ENCODE results near the gene CCL4.
"Not testable (repeated sequence)": the region's sequence is repeated elsewhere in the genome, so short reads cannot be mapped to it uniquely, and the experiment has no call there.

Gene CCL4

DNA sequence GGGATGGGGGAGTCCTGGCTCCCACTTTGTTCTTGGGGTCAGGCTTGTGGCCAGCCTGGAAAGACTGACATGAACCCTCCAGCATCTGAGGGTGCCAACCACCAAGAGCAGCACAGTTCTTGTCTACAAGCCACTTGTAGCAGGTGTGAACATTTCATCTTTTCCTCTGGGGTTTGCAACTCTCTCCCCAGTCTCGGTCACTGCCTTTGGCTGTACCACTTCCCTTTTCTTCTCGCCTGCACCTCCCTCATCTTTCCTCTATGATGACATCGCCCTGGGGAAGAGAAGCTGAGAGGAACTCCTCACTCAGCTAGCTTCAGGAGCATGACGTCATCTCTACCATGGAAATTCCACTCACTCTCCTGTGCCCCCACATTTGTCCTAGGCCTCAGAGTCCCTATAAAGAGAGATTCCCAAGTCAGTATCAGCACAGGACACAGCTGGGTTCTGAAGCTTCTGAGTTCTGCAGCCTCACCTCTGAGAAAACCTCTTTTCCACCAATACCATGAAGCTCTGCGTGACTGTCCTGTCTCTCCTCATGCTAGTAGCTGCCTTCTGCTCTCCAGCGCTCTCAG lies at the start of gene CCL4:
Gene CCL4, plus strand, starts transcription at position 427 of the 575 bp plus-strand sequence. Its CDS starts 79 bp downstream, at position 506.
- peak; percentile 47 to 56 for DNase-seq

DNA sequence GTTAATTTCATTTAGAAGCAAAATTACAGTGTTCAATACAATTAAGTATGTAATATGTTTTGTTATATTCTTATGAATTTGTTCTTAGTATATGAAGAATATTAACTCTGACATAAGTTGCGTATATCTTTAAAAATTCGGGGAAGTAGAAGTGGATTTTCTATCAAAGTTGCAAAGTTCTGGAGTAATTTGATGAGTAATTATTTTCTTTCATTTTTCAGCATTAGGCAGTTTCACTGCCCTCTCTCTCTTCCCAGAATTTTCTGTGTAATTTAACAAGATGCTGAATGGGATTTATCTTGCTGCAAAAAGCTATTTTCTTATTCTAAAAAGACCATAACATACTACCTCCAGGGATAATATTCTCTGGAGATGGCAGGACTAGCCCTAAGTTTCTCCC lies 48.5 kb upstream of the CCL4 start:
- DNase-seq: no peak

DNA sequence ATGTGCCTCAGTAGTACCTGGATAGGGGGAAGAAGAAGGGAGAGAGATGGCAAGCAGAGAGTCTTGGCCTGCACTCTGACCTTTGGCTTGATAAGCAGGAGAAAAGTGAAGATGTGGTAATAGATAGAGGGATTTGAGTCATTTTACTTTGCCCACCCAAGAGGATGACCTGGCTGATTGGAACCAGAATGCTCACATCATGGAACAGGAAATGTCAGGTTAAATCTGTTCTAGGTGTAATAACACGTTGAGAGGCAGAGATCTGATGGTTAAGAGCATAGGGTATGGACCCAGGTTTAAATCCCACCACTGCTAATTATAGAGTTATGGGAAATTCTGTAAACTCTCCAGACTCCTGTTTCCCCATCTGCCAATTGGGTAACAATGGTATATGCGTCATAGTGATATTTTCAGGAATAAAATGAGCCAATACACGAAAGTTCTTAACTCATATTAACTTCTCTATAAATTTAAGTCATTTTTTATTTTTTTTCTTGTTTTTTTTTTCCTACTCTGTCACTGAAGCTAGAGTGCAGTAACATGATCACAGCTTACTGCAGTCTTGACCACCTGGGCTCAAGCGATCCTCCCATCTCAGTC lies 47.6 kb upstream of the CCL4 start:
- DNase-seq: no peak

DNA sequence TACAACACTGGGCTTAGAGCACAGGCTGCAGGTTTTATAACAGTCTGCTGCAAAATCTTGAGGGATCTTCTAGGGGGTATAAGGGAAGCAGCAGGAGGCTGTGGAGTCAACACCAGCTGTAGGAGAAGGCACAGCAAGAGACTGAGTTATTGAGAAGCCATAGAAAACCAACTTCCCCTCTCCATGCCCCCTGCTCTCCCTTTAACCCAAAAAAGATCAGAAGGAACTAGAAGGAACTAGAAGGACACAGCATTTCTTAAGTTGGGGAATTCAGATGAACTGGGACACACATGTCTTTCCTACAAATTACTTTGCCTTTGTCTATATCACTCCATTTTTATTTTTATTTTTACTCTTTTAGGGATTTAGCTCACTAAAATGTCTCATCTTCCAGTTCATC lies 45.7 kb upstream of the CCL4 start:
- DNase-seq: no peak

DNA sequence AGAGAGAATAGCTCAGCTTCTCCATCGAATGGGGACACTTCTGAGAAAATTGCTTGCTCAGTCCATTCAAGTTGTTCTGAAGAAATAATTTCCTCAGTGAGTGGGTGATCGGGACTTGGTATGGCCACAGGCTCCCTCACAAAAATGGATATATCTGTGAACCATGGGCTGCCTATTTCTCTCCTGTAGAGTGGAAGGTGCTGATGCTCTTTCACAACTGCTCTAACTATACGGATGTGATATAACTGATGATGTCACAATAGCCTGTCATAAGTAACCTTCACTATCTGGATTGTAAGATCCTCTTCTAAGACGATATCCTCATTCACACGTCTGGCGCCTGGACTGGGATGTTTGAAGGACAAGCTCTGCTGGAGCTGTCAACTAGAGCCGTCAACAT lies 44.2 kb upstream of the CCL4 start:
- no peak for DNase-seq

DNA sequence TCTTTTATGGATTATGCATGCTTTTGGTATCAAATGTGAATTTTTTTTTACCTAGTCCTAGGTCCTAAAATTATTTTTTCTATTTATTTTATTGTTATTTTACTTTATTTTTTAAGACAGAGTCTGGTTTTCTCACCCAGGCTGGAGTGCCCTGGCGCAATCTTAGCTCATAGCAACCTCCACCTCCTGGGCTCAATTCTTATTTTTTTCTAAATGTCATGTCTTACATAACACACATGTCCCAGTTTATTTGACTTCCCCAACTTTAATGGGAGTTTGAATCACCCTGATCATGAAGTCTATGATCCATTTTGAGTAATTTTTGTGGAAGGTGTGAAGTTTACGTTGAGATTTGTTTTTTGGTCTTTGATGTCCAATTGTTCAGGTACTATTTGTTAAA lies 42.8 kb upstream of the CCL4 start:
- no peak for DNase-seq

DNA sequence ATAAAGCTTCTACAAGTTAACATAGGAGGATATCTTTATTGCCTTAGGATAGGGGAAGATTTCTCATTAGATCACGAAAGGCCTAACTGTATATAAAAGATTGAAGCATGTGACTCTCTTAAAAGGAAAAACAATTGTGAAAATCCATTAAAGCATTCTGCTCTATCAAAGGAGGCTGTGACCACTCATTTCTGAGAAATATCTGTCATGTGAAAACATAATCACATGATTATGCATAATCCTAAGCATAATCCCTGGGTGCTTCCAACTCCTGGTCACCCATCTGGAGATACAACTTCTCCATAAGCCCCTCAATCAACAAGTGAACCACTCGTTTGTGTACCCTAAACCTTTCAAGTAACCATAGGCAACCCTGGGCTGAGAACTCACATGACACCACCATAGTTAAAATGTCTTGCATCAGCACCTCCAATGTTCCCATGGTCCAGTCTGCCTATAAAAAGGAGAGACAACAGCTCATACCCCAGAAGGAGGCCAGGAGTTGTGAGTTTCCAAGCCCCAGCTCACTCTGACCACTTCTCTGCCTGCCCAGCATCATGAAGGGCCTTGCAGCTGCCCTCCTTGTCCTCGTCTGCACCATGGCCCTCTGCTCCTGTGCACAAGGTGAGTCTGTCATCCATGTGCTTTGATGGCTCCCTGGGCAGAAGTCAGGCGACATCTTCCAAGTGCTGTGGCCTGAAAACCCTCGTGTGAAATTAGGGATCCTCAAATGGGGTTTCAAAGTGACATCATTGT lies 39.7 kb upstream of the CCL4 start, which contains the start of gene CCL18:
Gene CCL18, plus strand, starts transcription at position 487 of the 756 bp plus-strand sequence. Its CDS starts 71 bp downstream, at position 558.
- DNase-seq: no peak

DNA sequence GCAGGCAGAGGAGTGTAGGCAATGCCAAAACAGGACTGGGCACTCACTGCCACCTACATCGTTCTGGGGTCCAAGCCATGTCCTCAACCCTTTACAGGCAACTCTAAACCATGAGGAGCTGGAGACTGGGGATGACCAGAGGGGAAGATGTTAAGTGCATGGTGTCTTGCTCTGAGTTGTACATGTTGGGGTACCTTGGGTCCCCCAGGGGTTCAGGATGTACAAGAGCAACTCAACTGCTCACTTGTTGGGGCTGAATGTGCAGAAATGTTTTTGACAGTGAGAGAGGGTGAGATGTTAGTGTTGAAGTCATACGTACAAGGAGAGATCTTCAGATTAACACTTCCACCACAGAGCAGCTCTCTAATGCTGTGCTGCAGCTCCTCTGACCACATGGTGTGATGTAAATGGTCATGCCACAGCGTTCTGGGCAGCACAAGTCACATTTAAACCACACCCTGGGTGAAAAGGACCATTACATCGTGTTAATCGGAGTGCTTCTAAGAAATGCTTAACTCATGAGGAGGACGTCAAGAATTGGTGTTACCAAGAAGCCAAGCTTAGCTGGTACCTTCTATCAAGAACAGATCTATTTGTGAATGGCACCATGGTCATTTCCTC lies 37.2 kb upstream of the CCL4 start:
- no peak for DNase-seq

DNA sequence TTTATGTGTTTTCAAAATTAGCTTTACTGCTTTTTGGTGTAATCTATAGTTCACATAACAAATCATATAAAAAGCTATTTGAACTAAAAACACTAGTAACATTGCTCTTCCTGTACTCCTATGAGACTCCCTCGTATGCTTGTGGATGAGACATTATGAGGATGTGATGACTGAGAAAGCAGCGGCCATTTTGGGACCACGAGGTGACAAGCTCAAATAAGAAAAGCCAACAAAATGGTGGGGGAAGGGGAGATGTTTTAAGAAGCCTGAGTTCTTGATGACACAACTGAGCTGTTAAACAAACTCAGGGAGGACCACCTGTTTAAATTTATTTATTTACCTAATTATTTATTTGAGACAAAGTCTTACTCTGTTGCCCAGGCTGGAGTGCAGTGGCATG lies 35.1 kb upstream of the CCL4 start:
- no peak for DNase-seq

DNA sequence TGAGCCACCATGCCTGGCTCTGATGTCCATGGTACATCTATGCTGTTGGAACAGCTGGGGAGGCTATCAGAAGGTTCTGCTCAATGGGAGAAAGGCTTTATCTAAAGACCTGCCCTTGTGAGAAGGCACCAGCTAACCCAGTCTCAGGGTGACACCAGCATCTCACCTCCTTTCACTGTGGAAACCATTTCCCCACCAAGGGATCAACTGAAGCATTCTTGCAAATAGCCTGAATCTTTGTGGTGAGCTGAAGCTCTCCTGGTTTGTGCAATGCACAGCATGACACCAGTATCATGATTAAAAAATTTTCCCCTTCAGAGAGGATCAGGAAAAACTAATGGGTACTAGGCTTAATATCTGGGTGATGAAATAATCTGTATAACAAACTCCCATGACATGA lies 34.5 kb upstream of the CCL4 start:
- no peak for DNase-seq

DNA sequence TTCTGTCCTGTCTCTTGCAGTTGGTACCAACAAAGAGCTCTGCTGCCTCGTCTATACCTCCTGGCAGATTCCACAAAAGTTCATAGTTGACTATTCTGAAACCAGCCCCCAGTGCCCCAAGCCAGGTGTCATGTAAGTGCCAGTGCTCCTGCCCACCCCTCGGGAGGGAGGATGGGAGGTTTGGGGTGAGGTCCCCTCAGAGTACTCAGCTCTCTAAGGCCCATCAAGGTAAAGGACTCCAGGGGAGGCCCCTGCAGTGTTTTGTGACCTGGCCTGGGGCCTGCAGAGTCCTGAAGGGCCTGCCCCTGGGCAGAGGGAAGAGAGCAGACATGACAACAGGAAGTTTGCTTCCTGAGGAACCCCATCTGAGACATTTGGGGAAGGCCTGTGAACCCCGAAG lies 33.2 kb upstream of the CCL4 start:
- no peak for DNase-seq

DNA sequence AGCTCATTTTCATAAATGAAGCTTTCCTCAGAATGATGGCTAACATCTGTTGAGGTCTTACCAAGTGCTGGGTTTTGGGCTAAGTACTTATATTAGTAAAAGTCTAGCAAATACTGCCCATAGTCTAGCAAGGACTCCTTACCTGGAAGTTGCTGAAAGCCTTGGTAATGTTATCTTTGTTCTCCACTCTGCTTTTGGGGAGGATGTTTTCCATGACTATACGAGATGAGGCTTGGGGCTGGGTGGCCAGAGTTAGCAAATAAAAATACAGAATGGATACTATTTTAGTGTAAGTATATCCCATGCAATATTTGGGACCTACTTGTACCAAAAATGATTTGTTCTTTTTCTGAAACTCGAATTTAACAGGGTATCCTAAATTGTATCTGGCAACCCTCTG lies 31.9 kb upstream of the CCL4 start:
- no peak for DNase-seq

DNA sequence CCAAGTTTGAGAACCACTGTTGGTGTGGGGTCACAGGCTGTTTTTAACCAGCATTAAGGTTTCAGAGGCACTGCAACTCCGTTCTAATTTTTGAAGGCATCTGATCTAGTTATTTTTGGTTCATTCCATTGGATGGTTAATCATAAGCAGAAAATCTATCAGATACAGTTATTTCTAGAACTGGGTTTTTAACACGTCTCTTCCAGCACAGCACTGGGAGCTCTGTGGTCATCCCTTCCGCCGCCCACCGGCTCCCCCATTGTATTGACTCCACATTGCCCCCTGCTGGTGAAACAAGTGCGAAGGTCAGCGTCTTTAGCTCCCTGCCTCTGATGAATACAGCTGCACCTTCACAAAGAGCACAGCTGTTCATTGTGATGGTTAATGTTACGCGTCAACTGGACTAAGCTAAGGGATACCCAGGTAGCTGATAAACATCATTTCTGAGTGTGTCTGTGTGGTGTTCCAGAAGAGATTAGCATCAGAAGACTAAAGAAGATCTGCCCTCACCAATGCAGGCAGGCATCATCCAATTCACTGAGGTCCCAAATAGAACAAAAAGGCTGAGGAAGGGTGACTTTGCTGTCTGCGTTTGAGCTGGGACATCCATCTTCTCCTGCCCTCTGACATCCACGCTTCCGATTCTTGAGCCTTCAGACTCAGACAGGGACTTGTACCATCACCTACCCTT lies 31.1 kb upstream of the CCL4 start:
- no peak for DNase-seq

DNA sequence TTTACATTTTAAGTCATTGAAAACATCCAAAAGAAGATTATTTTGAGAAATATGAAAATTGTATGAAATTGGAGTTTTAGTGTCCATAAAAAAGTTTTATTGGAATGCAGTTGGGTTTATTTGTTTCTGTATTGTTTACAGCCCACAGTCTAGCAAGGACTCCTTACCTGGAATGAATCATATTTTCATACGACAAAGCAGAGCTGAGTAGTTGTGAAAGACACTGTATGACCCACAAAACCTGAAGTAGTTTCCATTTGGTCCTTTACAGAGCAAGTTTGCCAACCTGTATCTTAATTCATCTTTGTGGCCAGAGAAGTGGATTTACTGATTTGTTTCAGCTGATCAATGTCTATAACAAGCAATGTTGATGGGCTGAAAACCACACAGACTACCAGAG lies 29.3 kb upstream of the CCL4 start:
- DNase-seq: no peak

DNA sequence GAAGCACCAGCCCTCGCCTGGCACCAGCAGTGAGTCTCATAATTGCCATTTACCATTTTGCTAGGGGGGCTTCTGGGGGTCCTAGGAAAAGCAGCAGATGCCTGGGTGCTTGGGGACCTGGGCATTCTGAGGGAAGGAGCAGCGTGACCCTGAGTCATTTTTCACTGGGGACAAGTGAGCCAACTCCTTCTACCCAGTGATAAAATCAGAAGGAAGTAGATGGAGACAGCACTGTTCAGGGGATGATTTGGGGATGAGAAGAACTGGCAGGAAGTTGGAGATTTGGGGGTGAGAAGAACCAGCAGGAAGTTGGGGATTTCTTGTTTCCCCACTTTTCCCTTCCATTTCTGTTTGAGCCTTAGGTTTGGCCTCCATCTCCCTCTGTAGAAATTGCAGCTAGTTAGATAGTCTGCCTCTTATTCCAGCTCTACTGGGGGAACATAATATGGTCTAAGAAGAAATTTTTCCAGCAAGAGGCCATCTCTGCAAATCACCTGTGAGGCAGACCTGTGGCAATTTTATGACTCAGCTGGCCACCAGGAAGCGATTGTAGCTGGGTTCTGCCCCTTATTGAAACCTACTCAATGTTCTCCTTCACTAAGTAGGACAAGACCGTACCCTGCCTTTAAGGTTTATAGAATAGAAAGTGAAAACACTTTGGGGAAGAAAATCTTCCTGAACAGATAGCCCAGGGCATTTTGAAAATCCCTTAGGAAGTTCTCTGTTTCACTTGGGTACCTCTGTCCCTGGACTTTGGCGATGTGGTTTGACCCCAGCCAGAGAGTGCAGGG lies 21.8 kb upstream of the CCL4 start:
- not testable (repeated sequence) for DNase-seq

DNA sequence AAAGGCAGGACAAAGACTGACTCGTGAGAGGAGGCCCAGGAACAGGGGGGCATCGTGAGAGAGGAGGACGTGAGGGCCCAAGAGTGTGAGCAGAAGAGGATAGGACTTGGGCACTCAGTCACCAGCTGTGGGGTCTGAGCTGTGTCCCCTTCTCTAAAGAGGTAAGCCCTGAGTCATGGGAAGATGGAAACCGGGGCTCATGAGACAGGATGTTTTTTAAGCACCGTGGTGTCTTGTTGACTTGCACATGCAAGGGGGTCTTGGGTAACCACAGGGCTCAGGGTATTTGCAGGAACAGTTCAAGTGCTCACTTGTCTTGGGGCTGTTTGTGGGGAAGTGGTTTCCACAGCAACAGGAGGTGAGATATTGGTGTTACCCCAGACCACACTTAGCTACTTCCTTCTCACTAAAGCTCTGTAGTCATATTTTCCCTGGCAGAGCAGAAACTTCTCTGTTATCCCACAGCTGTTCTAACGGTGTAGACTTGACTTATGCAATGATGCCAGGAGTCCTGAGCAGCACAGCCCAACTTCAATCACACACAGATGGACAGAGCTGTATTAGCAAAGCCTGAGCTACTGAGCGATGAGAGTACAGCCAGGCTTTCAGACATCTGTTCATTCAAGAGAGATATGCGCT lies 21.0 kb upstream of the CCL4 start:
- DNase-seq: peak in 1 of 2 donors; percentile 69

DNA sequence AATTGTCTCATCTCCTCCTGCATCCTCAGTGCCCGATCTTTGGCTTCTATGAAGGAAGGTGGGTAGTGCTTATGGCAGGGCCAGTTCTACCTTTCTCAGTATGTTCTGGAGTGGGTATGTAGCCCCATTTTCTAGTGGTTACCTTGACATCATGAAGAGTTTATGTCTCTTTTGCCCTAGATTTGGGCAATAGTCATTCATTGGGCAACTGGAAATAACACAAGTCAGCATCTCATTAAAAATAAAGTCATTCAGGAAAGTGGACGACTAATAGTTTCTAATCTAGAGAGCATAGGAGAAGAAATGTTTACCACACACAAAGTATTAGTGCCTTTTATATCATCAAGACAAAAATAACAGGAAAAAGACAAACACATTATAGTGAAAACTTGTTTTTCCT lies 19.9 kb upstream of the CCL4 start:
- DNase-seq: not testable (repeated sequence)

DNA sequence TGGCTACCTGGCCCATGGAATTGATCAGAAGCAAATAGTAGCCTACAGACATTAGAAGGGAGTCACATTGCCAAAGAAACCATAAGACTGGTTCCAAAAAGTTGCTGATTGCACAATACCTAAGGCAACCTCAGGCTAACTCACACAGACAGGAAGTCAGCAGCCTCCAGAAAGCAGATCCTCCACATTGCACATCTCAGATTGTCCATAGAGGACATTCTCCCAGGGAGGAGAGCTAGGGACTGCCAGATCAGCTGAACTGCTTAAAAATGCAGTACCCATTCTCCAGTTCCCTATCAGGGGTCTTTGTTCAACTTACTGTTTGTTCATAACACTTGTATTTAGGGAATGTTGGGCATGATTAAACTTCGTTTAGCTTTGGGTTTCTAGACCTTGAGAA lies 17.9 kb upstream of the CCL4 start:
- DNase-seq: peak in 1 of 2 donors; percentile 19

DNA sequence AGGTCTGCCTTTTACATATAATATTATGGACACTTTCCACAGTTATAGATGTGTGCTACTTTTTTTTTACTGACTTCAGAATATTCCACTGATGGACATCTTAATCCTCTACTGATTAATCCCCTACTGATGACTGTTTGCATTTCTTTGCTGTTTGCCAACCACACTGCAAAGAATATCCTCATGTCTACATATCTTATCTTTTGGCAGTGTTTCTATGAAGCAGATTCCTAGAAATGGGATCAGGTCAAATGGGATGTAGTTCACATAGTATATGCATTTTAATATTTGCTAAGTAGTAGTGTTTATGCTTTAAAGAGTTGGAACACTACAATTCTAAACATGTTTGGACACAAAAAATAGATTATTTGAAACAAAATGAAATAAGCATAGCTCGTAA lies 16.8 kb upstream of the CCL4 start:
- DNase-seq: no peak

DNA sequence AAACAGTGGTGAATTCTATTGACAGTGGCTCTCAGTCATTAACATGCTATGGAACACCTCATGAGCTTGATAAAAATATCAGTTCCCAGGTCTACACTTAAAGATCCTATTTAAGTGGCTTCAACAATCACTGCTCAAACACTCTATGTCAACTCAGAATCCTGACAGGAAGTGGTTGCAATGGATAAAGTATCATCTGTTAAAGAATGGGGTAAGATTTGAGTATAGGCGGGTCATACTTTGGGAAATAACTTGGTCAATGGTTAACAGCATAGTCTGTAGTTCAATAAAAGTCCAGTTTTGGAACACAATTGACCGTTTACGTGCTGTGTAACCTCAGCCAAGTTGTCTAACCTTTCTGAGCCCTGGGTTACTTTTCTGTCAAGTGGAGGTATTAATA lies 16.2 kb upstream of the CCL4 start:
- DNase-seq: not testable (repeated sequence)

DNA sequence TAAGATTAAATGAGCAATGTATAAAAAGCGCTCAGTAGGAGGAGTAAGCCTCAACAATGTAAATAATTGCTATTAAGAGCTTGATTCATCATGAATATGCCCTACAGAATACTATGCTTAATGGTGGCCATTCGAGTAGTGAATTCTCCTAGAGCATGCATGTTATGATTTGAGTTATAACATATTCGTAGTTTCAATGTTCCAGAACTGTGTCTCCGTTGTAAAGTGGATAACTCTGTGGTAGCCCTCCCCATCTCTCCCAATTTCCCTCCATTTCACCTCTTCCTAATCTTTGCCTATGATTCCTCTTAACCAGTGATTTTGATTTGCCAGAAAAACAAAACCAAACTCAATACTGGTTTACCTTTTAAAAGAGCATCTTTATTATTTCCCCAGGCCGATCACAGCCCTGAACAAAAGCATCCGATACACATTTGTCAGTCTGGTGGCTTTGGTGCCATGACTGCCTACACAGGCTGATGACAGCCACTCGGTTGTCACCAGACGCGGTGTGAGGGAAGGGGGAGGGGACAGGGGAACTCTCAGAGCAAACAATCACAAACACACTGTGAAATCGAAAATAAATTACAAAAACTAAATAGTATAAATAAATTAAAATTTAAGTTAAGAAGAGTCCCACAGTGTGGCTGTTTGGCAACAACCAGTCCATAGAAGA lies 15.6 kb upstream of the CCL4 start:
- not testable (repeated sequence) for DNase-seq
